PFSK-1 (cell line): ENCODE results near the gene ARHGEF18.

ENCODE experiments used
- FOXP2 ChIP-seq: optimal IDR thresholded peaks from 2 replicates; pipeline ENCODE3; 2011; ENCODE audit warnings: borderline replicate concordance, control low read depth, inconsistent platforms; ENCODE audit not compliant: insufficient read depth; ENCODE audit errors: extremely low read length, extremely low read depth
- POLR2AphosphoS5 ChIP-seq: IDR thresholded peaks from 2 replicates; pipeline ENCODE4 v1.6.1; 2012; ENCODE audit warnings: low read depth, mild to moderate bottlenecking, control low read depth, low read length, moderate library complexity
- REST ChIP-seq, 2 experiments: IDR thresholded peaks; 2 replicates each; pipeline versions ENCODE4 v1.6.1 to v1.8.0; 2011 to 2012; ENCODE audit warnings: low read depth in 2 of 2, low read length in 2 of 2, control low read depth in 1 of 2, inconsistent platforms in 1 of 2, mild to moderate bottlenecking in 1 of 2, moderate library complexity in 1 of 2; ENCODE audit not compliant: insufficient read depth in 1 of 2
- SIN3A ChIP-seq: IDR thresholded peaks from 2 replicates; pipeline ENCODE4 v1.6.1; 2012; ENCODE audit warnings: mild to moderate bottlenecking, low read length, moderate library complexity, borderline replicate concordance; ENCODE audit not compliant: insufficient read depth
- TAF1 ChIP-seq: IDR thresholded peaks from 2 replicates; pipeline ENCODE4 v1.6.1; 2012; ENCODE audit warnings: low read length, control low read depth, borderline replicate concordance; ENCODE audit not compliant: insufficient read depth

GRCh38 chr19:7386769-7387168, 38.0 kb downstream of the ARHGEF18 start:
- TF ChIP-seq REST (IDR thresholded peaks at IDR 0.05; ENCODE audit: insufficient read depth in 1 of 2, low read depth in 2 of 2, low read length in 2 of 2) = no peak
- no peak for TF ChIP-seq SIN3A
- no peak for TF ChIP-seq POLR2AphosphoS5
- no peak for TF ChIP-seq FOXP2
- TF ChIP-seq TAF1 = no peak
